ENCODE measurements around the gene MISP. TPM values are rescaled to one million over a fixed set of nuclear protein-coding genes. Genes with fewer than 3 reads are reported as not detected.

MISP gene
- total and polyA plus RNA-seq, 2 donors (not counting 1 experiment from before 2014, with no cell fraction given): not detected

- H3K27me3 Mint-ChIP-seq: peaks cover 5% of the 10 kb centered on the region
- 92% methylated on average over 23 of the region's 23 CpGs for WGBS (ENCODE audit: insufficient coverage)
- no peak overlapping the region for H3K9ac ChIP-seq (ENCODE audit: low read length)
- H3K27me3 ChIP-seq (replicated peaks in 1 of 4; ENCODE audit: control extremely low read depth in 1 of 4, control insufficient read depth in 3 of 4, insufficient read depth in 4 of 4, low read length in 3 of 4): peaks cover 0 to 4% (median 0%) of the 10 kb centered on the region in 4 experiments
- H3K27ac ChIP-seq (ENCODE audit: low read length in 2 of 2): no peak overlapping the region
- no peaks in the 10 kb centered on the region for H3K9me3 Mint-ChIP-seq (ENCODE audit: insufficient read depth)
- H3K4me3 Mint-ChIP-seq: no peak overlapping the region
- H3K79me2 ChIP-seq (ENCODE audit: control insufficient read depth, insufficient read depth, low read length): no peaks in the 10 kb centered on the region
- H3K9me3 ChIP-seq (ENCODE audit: control extremely low read depth in 1 of 3, control insufficient read depth in 2 of 3, insufficient read depth in 1 of 3, low read length in 2 of 3): peaks cover 0 to 25% (median 0%) of the 10 kb centered on the region in 3 donors
- ChIA-PET POLR2A (no interaction called here), CTCF (interaction anchor here (0.6 to 1.4 kb wide), 5 partner anchors 8 to 155 kb away, joined by 3 to 7 read pairs (median 4); no protein-coding TSS in a partner anchor)
- H2AFZ ChIP-seq (ENCODE audit: insufficient read depth, low read depth, low read length, poor library complexity, severe bottlenecking): no peak overlapping the region
- no peak for DNase-seq
- peaks cover 4% of the 10 kb centered on the region for H3K4me1 Mint-ChIP-seq
- intact Hi-C loops (cut with micrococcal nuclease): no loop called here
- no peaks in the 10 kb centered on the region for H4K20me1 ChIP-seq (ENCODE audit: control insufficient read depth, insufficient read depth, low read length, poor library complexity, severe bottlenecking)
- H3K4me1 ChIP-seq (ENCODE audit: control insufficient read depth in 2 of 2, insufficient read depth in 2 of 2, low read length in 2 of 2): no peaks in the 10 kb centered on the region
- H3K4me2 ChIP-seq (replicated peaks; ENCODE audit: low read depth, low read length, poor library complexity, severe bottlenecking): no peak overlapping the region
- TF ChIP-seq CTCF (IDR thresholded peaks at IDR 0.05) (no peak), EZH2 (IDR thresholded peaks at IDR 0.05; ENCODE audit: borderline replicate concordance, insufficient read depth, low read depth, low read length, poor library complexity, severe bottlenecking) (no peak)
- no peak overlapping the region for H3K4me3 ChIP-seq (ENCODE audit: control extremely low read depth in 1 of 5, extremely low read depth in 1 of 5, insufficient read depth in 1 of 5, low read depth in 2 of 5, low read length in 4 of 5)
- no peaks in the 10 kb centered on the region for H3K36me3 ChIP-seq (replicated peaks in 1 of 2; ENCODE audit: control extremely low read depth in 1 of 2, control insufficient read depth in 1 of 2, extremely low read depth in 1 of 2, insufficient read depth in 2 of 2, low read length in 1 of 2)
- no peak for ATAC-seq (ENCODE audit: low read depth)
- H3K27ac Mint-ChIP-seq: no peak overlapping the region
These were observed 12.3 kb upstream of the MISP start for GRCh38 chr19:738509-739128.

GRCh38 chr19:739998-740715 lies 10.8 kb upstream of the MISP start:
- Histone ChIP-seq H3K9ac (ENCODE audit: low read length) (no peak overlapping the region), H3K36me3 (replicated peaks in 1 of 2; ENCODE audit: control extremely low read depth in 1 of 2, control insufficient read depth in 1 of 2, extremely low read depth in 1 of 2, insufficient read depth in 2 of 2, low read length in 1 of 2) (no peaks in the 10 kb centered on the region), H3K27me3 (replicated peaks in 1 of 4; ENCODE audit: control extremely low read depth in 1 of 4, control insufficient read depth in 3 of 4, insufficient read depth in 4 of 4, low read length in 3 of 4) (peaks cover 0 to 4% (median 0%) of the 10 kb centered on the region in 4 experiments), H4K20me1 (ENCODE audit: control insufficient read depth, insufficient read depth, low read length, poor library complexity, severe bottlenecking) (no peaks in the 10 kb centered on the region), H3K9me3 (ENCODE audit: control extremely low read depth in 1 of 3, control insufficient read depth in 2 of 3, insufficient read depth in 1 of 3, low read length in 2 of 3) (peaks cover 0 to 38% (median 0%) of the 10 kb centered on the region in 3 donors), H3K4me2 (replicated peaks; ENCODE audit: low read depth, low read length, poor library complexity, severe bottlenecking) (no peak overlapping the region), H2AFZ (ENCODE audit: insufficient read depth, low read depth, low read length, poor library complexity, severe bottlenecking) (no peak overlapping the region), H3K4me1 (ENCODE audit: control insufficient read depth in 2 of 2, insufficient read depth in 2 of 2, low read length in 2 of 2) (no peaks in the 10 kb centered on the region), H3K79me2 (ENCODE audit: control insufficient read depth, insufficient read depth, low read length) (no peaks in the 10 kb centered on the region), H3K27ac (ENCODE audit: low read length in 2 of 2) (no peak overlapping the region), H3K4me3 (ENCODE audit: control extremely low read depth in 1 of 5, extremely low read depth in 1 of 5, insufficient read depth in 1 of 5, low read depth in 2 of 5, low read length in 4 of 5) (no peak overlapping the region)
- Mint-ChIP-seq H3K27ac (no peak overlapping the region), H3K9me3 (ENCODE audit: insufficient read depth) (no peaks in the 10 kb centered on the region), H3K4me3 (no peak overlapping the region), H3K27me3 (peaks cover 5% of the 10 kb centered on the region), H3K4me1 (no peaks in the 10 kb centered on the region)
- ATAC-seq (ENCODE audit: low read depth) (no peak), DNase-seq (no peak)
- ChIA-PET CTCF (interaction anchor here (1.4 kb wide), 1 partner anchor 10 kb away, joined by 5 read pairs; no protein-coding TSS in a partner anchor), POLR2A (no interaction called here)
- WGBS (ENCODE audit: insufficient coverage): 96% methylated on average over 32 of the region's 36 CpGs
- TF ChIP-seq CTCF (IDR thresholded peaks at IDR 0.05): no peak
- TF ChIP-seq EZH2 (IDR thresholded peaks at IDR 0.05; ENCODE audit: borderline replicate concordance, insufficient read depth, low read depth, low read length, poor library complexity, severe bottlenecking): no peak
- intact Hi-C loops (cut with micrococcal nuclease): no loop called here
